NCI-H1092 (cell line): ENCODE data around the gene ZNF500.
A peak's percentile ranks its signal among the peaks of the same experiment; 100 is the strongest.

Source experiments
- DNase-seq: peaks from one replicate; lab custom pipeline; 2025; lab: John Stamatoyannopoulos, UW

ZNF500 gene

GRCh38 chr16:4766875-4767628, at the start of gene ZNF500:
ZNF500 (minus strand) TSS chr16:4767162; CDS start chr16:4765978, 1,184 bp downstream.
- peak; percentile 93 for DNase-seq

GRCh38 chr16:4814542-4815173, 47.7 kb upstream of the ZNF500 start:
- DNase-seq = no peak

GRCh38 chr16:4814046-4814445, 47.1 kb upstream of the ZNF500 start:
- no peak for DNase-seq

- DNase-seq = no peak
Observed at GRCh38 chr16:4813251-4814003, 46.5 kb upstream of the ZNF500 start.

- DNase-seq = no peak
Observed at GRCh38 chr16:4811773-4812172, 44.8 kb upstream of the ZNF500 start.

GRCh38 chr16:4811242-4811641, 44.3 kb upstream of the ZNF500 start:
- no peak for DNase-seq

- no peak for DNase-seq
Observed at GRCh38 chr16:4806280-4806679, 39.3 kb upstream of the ZNF500 start.

GRCh38 chr16:4805231-4805630, 38.3 kb upstream of the ZNF500 start:
- DNase-seq = no peak

GRCh38 chr16:4803898-4804762, 37.2 kb upstream of the ZNF500 start:
- no peak for DNase-seq

GRCh38 chr16:4803401-4803844, 36.5 kb upstream of the ZNF500 start:
- no peak for DNase-seq

- peak; percentile 90 for DNase-seq
Observed at GRCh38 chr16:4802659-4803287, 35.8 kb upstream of the ZNF500 start.

GRCh38 chr16:4801962-4802658, 35.1 kb upstream of the ZNF500 start, which contains the start of gene ROGDI:
ROGDI (minus strand) TSS chr16:4802633; CDS start chr16:4802571, 62 bp downstream.
- DNase-seq = peak; percentile 25

GRCh38 chr16:4801051-4801961, 34.3 kb upstream of the ZNF500 start:
- DNase-seq = no peak

- no peak for DNase-seq
Observed at GRCh38 chr16:4800290-4801041, 33.5 kb upstream of the ZNF500 start.

GRCh38 chr16:4799171-4799855, 32.4 kb upstream of the ZNF500 start:
- DNase-seq = no peak

- no peak for DNase-seq
Observed at GRCh38 chr16:4798456-4798855, 31.5 kb upstream of the ZNF500 start.

GRCh38 chr16:4797805-4798252, 30.9 kb upstream of the ZNF500 start:
- DNase-seq = no peak
